ENCODE data around the gene PDZK1. TPM values are rescaled to one million over a fixed set of nuclear protein-coding genes. Genes with fewer than 3 reads are reported as not detected.

The PDZK1 gene
- total RNA-seq = not detected in 2 replicates

GRCh38 chr1:145707183-145707867 lies at the start of gene PDZK1:
Gene PDZK1, minus strand, starts transcription at chr1:145707368. Its CDS starts 19,347 bp downstream, at chr1:145688021.

GRCh38 chr1:145719230-145720079 lies 12.3 kb upstream of the PDZK1 start, which contains the start of gene CD160:
Gene CD160, plus strand, starts transcription at chr1:145719499. Its CDS starts 8,829 bp downstream, at chr1:145728328.

Other genes with a start within 250 kb of the PDZK1 start
- 15.4 and 22.3 TPM in 2 replicates for gene GPR89A, start 99.4 kb downstream of the PDZK1 start, total RNA-seq
- gene CD160, start 12.1 kb upstream of the PDZK1 start, total RNA-seq = not detected in 2 replicates
- 15.6 and 16.7 TPM in 2 replicates for gene RNF115, start 116.7 kb upstream of the PDZK1 start, total RNA-seq
- gene POLR3C, start 116.8 kb upstream of the PDZK1 start, total RNA-seq = 31.8 and 33.6 TPM in 2 replicates
- 4.1 and 5.9 TPM in 2 replicates for gene NUDT17, start 138.3 kb upstream of the PDZK1 start, total RNA-seq
- gene PIAS3, start 151.7 kb upstream of the PDZK1 start, total RNA-seq = 19.3 and 21.2 TPM in 2 replicates
- gene ANKRD35, start 178.5 kb upstream of the PDZK1 start, total RNA-seq = 1.0 and 1.3 TPM in 2 replicates
- gene ITGA10, start 202.7 kb upstream of the PDZK1 start, total RNA-seq = 10.0 and 10.2 TPM in 2 replicates
- gene PEX11B, start 211.3 kb upstream of the PDZK1 start, total RNA-seq = 22.0 and 24.6 TPM in 2 replicates
- gene RBM8A, start 220.1 kb upstream of the PDZK1 start, total RNA-seq = 198 and 213 TPM in 2 replicates

Data from mammary microvascular endothelial cell (primary cell).